Parathyroid adenoma (tissue), 2 donors: Measurements from ENCODE around the gene ADRB1.

ENCODE experiments used
- H2AFZ ChIP-seq: fragments of 300-600 bp; sonication (generic); one replicate; pipeline ENCODE4 v1.7.0; 2017; ENCODE audit warnings: antibody characterized with exemption, mild to moderate bottlenecking
- H3K27ac ChIP-seq: fragments of 300-600 bp; sonication (generic); one replicate; pipeline ENCODE4 v1.7.0; 2017
- H3K27me3 ChIP-seq: fragments of 300-600 bp; sonication (generic); one replicate; pipeline ENCODE4 v1.7.0; 2017; ENCODE audit warnings: low read length; ENCODE audit not compliant: control insufficient read depth, insufficient read depth
- H3K36me3 ChIP-seq: fragments of 300-600 bp; sonication (generic); one replicate; pipeline ENCODE4 v1.7.0; 2017; ENCODE audit warnings: low read length; ENCODE audit not compliant: control insufficient read depth, insufficient read depth
- H3K4me1 ChIP-seq: fragments of 300-600 bp; sonication (generic); one replicate; pipeline ENCODE4 v1.7.0; 2017; ENCODE audit warnings: control low read depth
- H3K4me2 ChIP-seq: fragments of 300-600 bp; sonication (generic); one replicate; pipeline ENCODE4 v1.7.0; 2017; ENCODE audit warnings: low read length
- H3K4me3 ChIP-seq: fragments of 300-600 bp; sonication (generic); one replicate; pipeline ENCODE4 v1.7.0; 2017; ENCODE audit warnings: low read depth, low read length
- H3K79me2 ChIP-seq: fragments of 300-600 bp; sonication (generic); one replicate; pipeline ENCODE4 v1.7.0; 2017; ENCODE audit warnings: control low read depth
- H3K9ac ChIP-seq: fragments of 300-600 bp; sonication (generic); one replicate; pipeline ENCODE4 v1.7.0; 2017; ENCODE audit warnings: mild to moderate bottlenecking
- H3K9me3 ChIP-seq: fragments of 300-600 bp; sonication (generic); one replicate; pipeline ENCODE4 v1.7.0; 2017; ENCODE audit warnings: low read length; ENCODE audit not compliant: control insufficient read depth
- CTCF ChIP-seq: fragments of 300-600 bp; sonication (generic); IDR thresholded peaks from one replicate; pipeline ENCODE4 v1.7.0; 2017; ENCODE audit warnings: antibody characterized with exemption, mild to moderate bottlenecking
- donor health status: primary hyperparathyroidism.

ADRB1 gene

GRCh38 chr10:114087255-114087654, 43.6 kb downstream of the ADRB1 start:
- TF ChIP-seq CTCF = no peak
- Histone ChIP-seq H3K9ac (no peak overlapping the region), H3K4me2 (no peak overlapping the region), H3K4me3 (no peak overlapping the region), H3K27me3 (no peaks in the 10 kb centered on the region), H3K9me3 (no peaks in the 10 kb centered on the region), H3K79me2 (no peaks in the 10 kb centered on the region), H2AFZ (no peak overlapping the region), H3K27ac (no peak overlapping the region), H3K36me3 (no peaks in the 10 kb centered on the region), H3K4me1 (no peaks in the 10 kb centered on the region)

- no peak overlapping the region for H3K4me2 ChIP-seq
- no peak overlapping the region for H3K27ac ChIP-seq
- H3K9ac ChIP-seq = no peak overlapping the region
- H3K4me3 ChIP-seq = no peak overlapping the region
- TF ChIP-seq CTCF = no peak
- no peaks in the 10 kb centered on the region for H3K9me3 ChIP-seq
- no peaks in the 10 kb centered on the region for H3K36me3 ChIP-seq
- no peak overlapping the region for H2AFZ ChIP-seq
- H3K79me2 ChIP-seq = no peaks in the 10 kb centered on the region
- H3K27me3 ChIP-seq = no peaks in the 10 kb centered on the region
- H3K4me1 ChIP-seq = no peaks in the 10 kb centered on the region
Measured at GRCh38 chr10:114087655-114088054, 44.0 kb downstream of the ADRB1 start.

- no peaks in the 10 kb centered on the region for H3K9me3 ChIP-seq
- no peaks in the 10 kb centered on the region for H3K4me1 ChIP-seq
- no peak overlapping the region for H2AFZ ChIP-seq
- TF ChIP-seq CTCF = no peak
- H3K27ac ChIP-seq = no peak overlapping the region
- no peaks in the 10 kb centered on the region for H3K27me3 ChIP-seq
- no peaks in the 10 kb centered on the region for H3K79me2 ChIP-seq
- H3K4me2 ChIP-seq = no peak overlapping the region
- H3K4me3 ChIP-seq = no peak overlapping the region
- H3K9ac ChIP-seq = no peak overlapping the region
- no peaks in the 10 kb centered on the region for H3K36me3 ChIP-seq
Measured at GRCh38 chr10:114094795-114095194, 51.1 kb downstream of the ADRB1 start.

- Histone ChIP-seq H3K4me1 (no peaks in the 10 kb centered on the region), H3K9me3 (no peaks in the 10 kb centered on the region), H3K27me3 (no peaks in the 10 kb centered on the region), H3K79me2 (no peaks in the 10 kb centered on the region), H3K4me3 (no peak overlapping the region), H3K9ac (no peak overlapping the region), H3K4me2 (no peak overlapping the region), H3K36me3 (no peaks in the 10 kb centered on the region), H2AFZ (no peak overlapping the region), H3K27ac (no peak overlapping the region)
- no peak for TF ChIP-seq CTCF
Measured at GRCh38 chr10:114095559-114096337, 52.1 kb downstream of the ADRB1 start.
